Smooth muscle cell (in vitro differentiated cells): ENCODE data around the gene BMPR1B. TPM values are rescaled to one million over a fixed set of nuclear protein-coding genes. Genes with fewer than 3 reads are reported as not detected.
"Not testable (repeated sequence)": the region's sequence is repeated elsewhere in the genome, so short reads cannot be mapped to it uniquely, and the experiment has no call there.

ENCODE experiments used
- DNase-seq: peaks from one replicate; lab custom pipeline; 2025; ENCODE audit not compliant: unreplicated experiment; lab: John Stamatoyannopoulos, UW
- H2AFZ ChIP-seq: fragments of 200-600 bp; sonication (generic); 2 replicates; pipeline ENCODE4 v1.6.0; 2016; ENCODE audit warnings: antibody characterized with exemption, low read depth, mild to moderate bottlenecking
- H3F3A ChIP-seq: fragments of 200-600 bp; sonication (generic); 2 replicates; pipeline ENCODE4 v1.6.0; 2017; ENCODE audit warnings: antibody characterized with exemption, low read depth
- H3K27ac ChIP-seq: fragments of 200-600 bp; sonication (generic); 2 replicates; pipeline ENCODE4 v1.5.1; 2016; ENCODE audit warnings: low read depth, mild to moderate bottlenecking
- H3K27me3 ChIP-seq: fragments of 200-600 bp; sonication (generic); 2 replicates; pipeline ENCODE4 v1.6.1; 2016; ENCODE audit warnings: low read depth, mild to moderate bottlenecking
- H3K36me3 ChIP-seq: fragments of 200-600 bp; sonication (generic); 2 replicates; pipeline ENCODE4 v1.5.1; 2016; ENCODE audit warnings: low read depth
- H3K4me1 ChIP-seq: fragments of 200-600 bp; sonication (generic); 2 replicates; pipeline ENCODE4 v1.5.1; 2016; ENCODE audit warnings: low read depth
- H3K4me2 ChIP-seq: fragments of 200-600 bp; sonication (generic); 2 replicates; pipeline ENCODE4 v1.6.0; 2016; ENCODE audit warnings: mild to moderate bottlenecking
- H3K4me3 ChIP-seq: fragments of 200-600 bp; sonication (generic); 2 replicates; pipeline ENCODE4 v1.5.1; 2016; ENCODE audit warnings: mild to moderate bottlenecking
- H3K79me2 ChIP-seq: fragments of 200-600 bp; sonication (generic); 2 replicates; pipeline ENCODE4 v1.6.0; 2016; ENCODE audit warnings: low read depth, mild to moderate bottlenecking
- H3K9ac ChIP-seq: fragments of 200-600 bp; sonication (generic); 2 replicates; pipeline ENCODE4 v1.6.0; 2016; ENCODE audit warnings: low read depth
- H3K9me3 ChIP-seq: fragments of 200-600 bp; sonication (generic); replicated peaks from 2 replicates; pipeline ENCODE4 v1.5.1; 2016; ENCODE audit warnings: low read depth
- H4K20me1 ChIP-seq: fragments of 200-600 bp; sonication (generic); 2 replicates; pipeline ENCODE4 v1.6.0; 2016; ENCODE audit warnings: low read depth
- WGBS: methylation state at CpG from one replicate; pipeline ENCODE4 v1.1.7; 2016; ENCODE audit warnings: low lambda C conversion rate; 5-methylcytosine and 5-hydroxymethylcytosine counted together
- polyA plus RNA-seq: library from polyadenylated mRNA; unstranded; fragments of >200 nt; fragmentation: Nextera tagmentation; extraction: Ambion mirVana; gene quantifications from 2 replicates; pipeline ENCODE4 v1.2.1, GENCODE V29; 2016
- total RNA-seq: library from RNA; depleted of rRNA; stranded (reverse); fragments of >200 nt; gene quantifications from 2 replicates; pipeline ENCODE4 v1.2.3, GENCODE V29; 2014
- TF ChIP-seq, protein P1 (sequence below): fragments of 200-600 bp; sonication (generic); IDR thresholded peaks from 2 replicates; pipeline ENCODE4 v1.5.1; 2017; ENCODE audit warnings: borderline replicate concordance, mild to moderate bottlenecking, antibody characterized with exemption; ENCODE audit not compliant: insufficient read depth, poor library complexity, severe bottlenecking

Gene BMPR1B
- total and polyA plus RNA-seq, 2 experiments from 2014 or later = 0.03 to 1.2 TPM

- Histone ChIP-seq H3K4me2 (no peak overlapping the region), H3K9me3 (no peaks in the 10 kb centered on the region), H3K4me3 (no peak overlapping the region), H3K4me1 (no peaks in the 10 kb centered on the region), H2AFZ (no peak overlapping the region), H3K27ac (no peak overlapping the region), H3K27me3 (no peaks in the 10 kb centered on the region), H3K36me3 (no peaks in the 10 kb centered on the region), H3K9ac (no peak overlapping the region), H3F3A (no peaks in the 10 kb centered on the region), H4K20me1 (no peaks in the 10 kb centered on the region), H3K79me2 (no peaks in the 10 kb centered on the region)
- no peak for DNase-seq
- 94% methylated on average over 1 of the region's 1 CpG for WGBS
- TF ChIP-seq, protein P1, sequence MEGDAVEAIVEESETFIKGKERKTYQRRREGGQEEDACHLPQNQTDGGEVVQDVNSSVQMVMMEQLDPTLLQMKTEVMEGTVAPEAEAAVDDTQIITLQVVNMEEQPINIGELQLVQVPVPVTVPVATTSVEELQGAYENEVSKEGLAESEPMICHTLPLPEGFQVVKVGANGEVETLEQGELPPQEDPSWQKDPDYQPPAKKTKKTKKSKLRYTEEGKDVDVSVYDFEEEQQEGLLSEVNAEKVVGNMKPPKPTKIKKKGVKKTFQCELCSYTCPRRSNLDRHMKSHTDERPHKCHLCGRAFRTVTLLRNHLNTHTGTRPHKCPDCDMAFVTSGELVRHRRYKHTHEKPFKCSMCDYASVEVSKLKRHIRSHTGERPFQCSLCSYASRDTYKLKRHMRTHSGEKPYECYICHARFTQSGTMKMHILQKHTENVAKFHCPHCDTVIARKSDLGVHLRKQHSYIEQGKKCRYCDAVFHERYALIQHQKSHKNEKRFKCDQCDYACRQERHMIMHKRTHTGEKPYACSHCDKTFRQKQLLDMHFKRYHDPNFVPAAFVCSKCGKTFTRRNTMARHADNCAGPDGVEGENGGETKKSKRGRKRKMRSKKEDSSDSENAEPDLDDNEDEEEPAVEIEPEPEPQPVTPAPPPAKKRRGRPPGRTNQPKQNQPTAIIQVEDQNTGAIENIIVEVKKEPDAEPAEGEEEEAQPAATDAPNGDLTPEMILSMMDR = no peak
Observed at GRCh38 chr4:94834501-94834900, 76.7 kb downstream of the BMPR1B start.

GRCh38 chr4:94841166-94841863 lies 83.6 kb downstream of the BMPR1B start:
- H3K4me3 ChIP-seq, H3K4me1 ChIP-seq, H3K9ac ChIP-seq, H3K9me3 ChIP-seq, H3K79me2 ChIP-seq, H3K36me3 ChIP-seq, H3K27me3 ChIP-seq, H3F3A ChIP-seq, H2AFZ ChIP-seq, H4K20me1 ChIP-seq, H3K27ac ChIP-seq, DNase-seq, H3K4me2 ChIP-seq: not testable (repeated sequence)
- WGBS = 83% methylated on average over 28 of the region's 29 CpGs

- Histone ChIP-seq H3K9ac (no peak overlapping the region), H3K4me3 (no peak overlapping the region), H2AFZ (no peak overlapping the region), H3K27ac (no peak overlapping the region), H3K79me2 (no peaks in the 10 kb centered on the region), H3K9me3 (no peaks in the 10 kb centered on the region), H4K20me1 (no peaks in the 10 kb centered on the region), H3K27me3 (no peaks in the 10 kb centered on the region), H3F3A (no peaks in the 10 kb centered on the region), H3K36me3 (no peaks in the 10 kb centered on the region), H3K4me1 (no peaks in the 10 kb centered on the region), H3K4me2 (no peak overlapping the region)
- no peak for DNase-seq
- TF ChIP-seq, protein P1 = no peak
- WGBS = 66% methylated on average over 3 of the region's 3 CpGs
Observed at GRCh38 chr4:94841864-94842221, 84.1 kb downstream of the BMPR1B start.

DNA sequence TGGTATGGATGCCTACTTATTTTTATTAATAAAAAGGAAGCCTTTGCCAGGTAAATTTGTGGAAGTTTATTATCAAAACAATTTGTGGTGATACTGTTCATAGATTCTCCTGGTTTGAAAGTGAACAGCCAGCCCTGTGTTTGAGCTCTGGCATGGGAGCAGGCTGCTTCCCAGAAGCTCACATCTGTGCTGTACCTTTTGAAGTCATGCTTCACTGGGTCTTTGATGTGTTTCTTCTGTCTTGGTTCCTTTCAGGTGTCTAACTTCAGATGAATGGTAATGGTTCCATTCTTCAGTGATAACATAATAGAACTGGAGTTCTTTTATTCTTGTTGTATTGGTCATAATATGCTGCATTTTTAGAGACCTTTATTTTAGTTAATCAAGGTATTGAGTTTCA lies 85.5 kb downstream of the BMPR1B start:
- Histone ChIP-seq H3K36me3 (no peaks in the 10 kb centered on the region), H3K27ac (no peak overlapping the region)

More for the DNA sequence above, 85.5 kb downstream of the BMPR1B start:
- TF ChIP-seq, protein P1 = no peak
- Histone ChIP-seq H3K9me3 (no peaks in the 10 kb centered on the region), H3K4me2 (no peak overlapping the region), H3K9ac (no peak overlapping the region), H3K27me3 (no peaks in the 10 kb centered on the region), H3K4me3 (no peak overlapping the region), H4K20me1 (no peaks in the 10 kb centered on the region), H3F3A (no peaks in the 10 kb centered on the region), H3K4me1 (no peaks in the 10 kb centered on the region), H2AFZ (no peak overlapping the region), H3K79me2 (no peaks in the 10 kb centered on the region)
- no peak for DNase-seq
